ENCODE results near the gene PTOV1. TPM values are rescaled to one million over a fixed set of nuclear protein-coding genes. Genes with fewer than 3 reads are reported as not detected.

PTOV1 gene
- total and polyA plus RNA-seq, 2 of the 13 experiments (the other 11 are each of a cell fraction or from before 2014, with no cell fraction given): 63.5 to 68.5 TPM

DNA sequence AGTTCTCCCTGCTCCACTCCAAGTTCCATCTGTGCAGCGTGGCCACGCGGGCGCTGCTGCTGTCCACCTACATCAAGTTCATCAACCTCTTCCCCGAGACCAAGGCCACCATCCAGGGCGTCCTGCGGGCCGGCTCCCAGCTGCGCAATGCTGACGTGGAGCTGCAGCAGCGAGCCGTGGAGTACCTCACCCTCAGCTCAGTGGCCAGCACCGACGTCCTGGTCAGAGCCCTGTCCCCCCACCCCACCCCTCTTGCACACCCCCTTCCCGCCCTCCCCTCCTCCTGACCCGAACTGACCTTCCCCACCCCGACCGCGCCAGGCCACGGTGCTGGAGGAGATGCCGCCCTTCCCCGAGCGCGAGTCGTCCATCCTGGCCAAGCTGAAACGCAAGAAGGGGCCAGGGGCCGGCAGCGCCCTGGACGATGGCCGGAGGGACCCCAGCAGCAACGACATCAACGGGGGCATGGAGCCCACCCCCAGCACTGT lies 49.5 kb upstream of the PTOV1 start:
- DNase-seq (ENCODE audit: low spot score): no peak
- CTCF ChIA-PET (ENCODE audit: low intra/inter-chr PET ratio, low total read pairs): no interaction called here
- no peaks in the 10 kb centered on the region for H4K20me1 ChIP-seq (ENCODE audit: insufficient read depth, low read length)
- H3K27me3 ChIP-seq (ENCODE audit: control insufficient read depth in 1 of 2, insufficient read depth in 2 of 2, low read length in 2 of 2): no peaks in the 10 kb centered on the region
- no TSS peak for BruUV-seq (replicated peaks)
- no peak for FAIRE-seq
- intact Hi-C loops (cut with micrococcal nuclease; ENCODE audit: unreplicated experiment) (no loop called here), in situ Hi-C loops (cut with HindIII; ENCODE audit: extremely low pct_ligation_motif_present, low pct_unique_long_range_greater_than_20kb) (no loop called here)
- TF ChIP-seq U2AF1 (optimal IDR thresholded peaks at IDR 0.05; ENCODE audit: low read depth, low read length) (no peak), ZNF780A (CRISPR knock-in tag; IDR thresholded peaks at IDR 0.05) (no peak), BORCS8-MEF2B (CRISPR knock-in tag; IDR thresholded peaks at IDR 0.05) (no peak), TEAD2 (CRISPR knock-in tag; IDR thresholded peaks at IDR 0.05) (no peak), KDM5B (CRISPR knock-in tag; IDR thresholded peaks at IDR 0.05; ENCODE audit: borderline replicate concordance) (no peak), KMT2B (CRISPR knock-in tag; IDR thresholded peaks at IDR 0.05) (no peak), ZNF451 (CRISPR knock-in tag; IDR thresholded peaks at IDR 0.05) (no peak), NR0B2 (CRISPR knock-in tag; IDR thresholded peaks at IDR 0.05) (no peak), ATF6 (CRISPR knock-in tag; conservative IDR thresholded peaks at IDR 0.05) (no peak), MXD1 (CRISPR knock-in tag; IDR thresholded peaks at IDR 0.05) (no peak), RAD51 (IDR thresholded peaks at IDR 0.05; ENCODE audit: borderline replicate concordance) (no peak), NFKB2 (CRISPR knock-in tag; IDR thresholded peaks at IDR 0.05; ENCODE audit: borderline replicate concordance) (no peak), ZFX (CRISPR knock-in tag; IDR thresholded peaks at IDR 0.05; ENCODE audit: low read depth) (no peak), ZNF230 (CRISPR knock-in tag; IDR thresholded peaks at IDR 0.05) (no peak), ZFP36L2 (CRISPR knock-in tag; IDR thresholded peaks at IDR 0.05) (no peak), MAF1 (CRISPR knock-in tag; IDR thresholded peaks at IDR 0.05; ENCODE audit: borderline replicate concordance) (no peak)
- TF ChIP-seq, protein P1, sequence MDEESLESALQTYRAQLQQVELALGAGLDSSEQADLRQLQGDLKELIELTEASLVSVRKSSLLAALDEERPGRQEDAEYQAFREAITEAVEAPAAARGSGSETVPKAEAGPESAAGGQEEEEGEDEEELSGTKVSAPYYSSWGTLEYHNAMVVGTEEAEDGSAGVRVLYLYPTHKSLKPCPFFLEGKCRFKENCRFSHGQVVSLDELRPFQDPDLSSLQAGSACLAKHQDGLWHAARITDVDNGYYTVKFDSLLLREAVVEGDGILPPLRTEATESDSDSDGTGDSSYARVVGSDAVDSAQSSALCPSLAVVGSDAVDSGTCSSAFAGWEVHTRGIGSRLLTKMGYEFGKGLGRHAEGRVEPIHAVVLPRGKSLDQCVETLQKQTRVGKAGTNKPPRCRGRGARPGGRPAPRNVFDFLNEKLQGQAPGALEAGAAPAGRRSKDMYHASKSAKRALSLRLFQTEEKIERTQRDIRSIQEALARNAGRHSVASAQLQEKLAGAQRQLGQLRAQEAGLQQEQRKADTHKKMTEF (CRISPR knock-in tag; IDR thresholded peaks at IDR 0.05): no peak
- TF ChIP-seq, protein P2, sequence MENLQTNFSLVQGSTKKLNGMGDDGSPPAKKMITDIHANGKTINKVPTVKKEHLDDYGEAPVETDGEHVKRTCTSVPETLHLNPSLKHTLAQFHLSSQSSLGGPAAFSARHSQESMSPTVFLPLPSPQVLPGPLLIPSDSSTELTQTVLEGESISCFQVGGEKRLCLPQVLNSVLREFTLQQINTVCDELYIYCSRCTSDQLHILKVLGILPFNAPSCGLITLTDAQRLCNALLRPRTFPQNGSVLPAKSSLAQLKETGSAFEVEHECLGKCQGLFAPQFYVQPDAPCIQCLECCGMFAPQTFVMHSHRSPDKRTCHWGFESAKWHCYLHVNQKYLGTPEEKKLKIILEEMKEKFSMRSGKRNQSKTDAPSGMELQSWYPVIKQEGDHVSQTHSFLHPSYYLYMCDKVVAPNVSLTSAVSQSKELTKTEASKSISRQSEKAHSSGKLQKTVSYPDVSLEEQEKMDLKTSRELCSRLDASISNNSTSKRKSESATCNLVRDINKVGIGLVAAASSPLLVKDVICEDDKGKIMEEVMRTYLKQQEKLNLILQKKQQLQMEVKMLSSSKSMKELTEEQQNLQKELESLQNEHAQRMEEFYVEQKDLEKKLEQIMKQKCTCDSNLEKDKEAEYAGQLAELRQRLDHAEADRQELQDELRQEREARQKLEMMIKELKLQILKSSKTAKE (CRISPR knock-in tag; IDR thresholded peaks at IDR 0.05; ENCODE audit: borderline replicate concordance): no peak
- TF ChIP-seq, protein P3, sequence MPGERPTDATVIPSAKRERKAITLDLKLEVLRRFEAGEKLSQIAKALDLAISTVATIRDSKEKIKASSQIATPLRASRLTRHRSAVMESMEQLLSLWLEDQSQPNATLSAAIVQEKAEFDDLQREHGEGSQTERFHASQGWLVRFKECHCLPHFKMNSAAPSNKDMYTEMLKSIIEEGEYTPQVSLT (CRISPR knock-in tag; IDR thresholded peaks at IDR 0.05; ENCODE audit: borderline replicate concordance, low read depth): no peak
- 95% methylated on average over 28 of the region's 32 CpGs for WGBS (ENCODE audit: low lambda C conversion rate)
- POLR2A ChIA-PET: interaction anchor here (0.6 kb wide), 1 partner anchor 30 kb away, joined by 3 read pairs; no protein-coding TSS in a partner anchor
- H3K9ac ChIP-seq (ENCODE audit: insufficient read depth, low read depth, low read length): no peak overlapping the region
- H3K79me2 ChIP-seq (ENCODE audit: insufficient read depth, low read length): no peaks in the 10 kb centered on the region
- no peak for ATAC-seq
- no peak overlapping the region for H3K4me2 ChIP-seq (ENCODE audit: low read depth, low read length)
- no peaks in the 10 kb centered on the region for H3K9me3 ChIP-seq (ENCODE audit: low read length)
- H2AFZ ChIP-seq (ENCODE audit: low read length): no peak overlapping the region
- peaks cover 11 to 44% of the 10 kb centered on the region in 2 experiments; a peak in 4 of 5 replicates for H3K36me3 ChIP-seq (replicated peaks in 1 of 2; ENCODE audit: control insufficient read depth in 1 of 2, insufficient read depth in 2 of 2, low read length in 2 of 2)
- H3K4me1 ChIP-seq (ENCODE audit: insufficient read depth, low read length): no peaks in the 10 kb centered on the region
- no peak overlapping the region for H3K27ac ChIP-seq (ENCODE audit: extremely low read length, insufficient read depth, low read length)
- no peak overlapping the region for H3K4me3 ChIP-seq (replicated peaks in 1 of 3; ENCODE audit: insufficient read depth in 1 of 3, low read depth in 2 of 3, low read length in 3 of 3)

Data from HepG2 (cell line).